Trophoblast cell (in vitro differentiated cells and primary cell): ENCODE results near the gene GPR143.

Experiments used
- DNase-seq, 2 donors: peaks; one replicate each; pipeline ENCODE4 v3.0.0-alpha.2; 2016
- H2AFZ ChIP-seq: 2 replicates; pipeline ENCODE4 v1.6.1; 2013; ENCODE audit warnings: low read length, moderate library complexity, mild to moderate bottlenecking; ENCODE audit not compliant: insufficient read depth, poor library complexity
- H2AK5ac ChIP-seq: 2 replicates; pipeline ENCODE4 v1.6.1; 2013; ENCODE audit warnings: mild to moderate bottlenecking, low read length
- H2BK120ac ChIP-seq: 2 replicates; pipeline ENCODE4 v1.6.1; 2013; ENCODE audit warnings: low read length, mild to moderate bottlenecking, moderate library complexity; ENCODE audit not compliant: insufficient read depth, poor library complexity
- H2BK12ac ChIP-seq: 2 replicates; pipeline ENCODE4 v1.6.1; 2013; ENCODE audit warnings: mild to moderate bottlenecking, low read length, moderate library complexity
- H2BK5ac ChIP-seq: 2 replicates; pipeline ENCODE4 v1.6.1; 2013; ENCODE audit warnings: low read length, low read depth, moderate library complexity, mild to moderate bottlenecking; ENCODE audit not compliant: poor library complexity
- H3K14ac ChIP-seq: 2 replicates; pipeline ENCODE4 v1.6.1; 2013; ENCODE audit warnings: mild to moderate bottlenecking, low read length
- H3K18ac ChIP-seq: 2 replicates; pipeline ENCODE4 v1.6.1; 2013; ENCODE audit warnings: mild to moderate bottlenecking, low read length
- H3K23ac ChIP-seq: 2 replicates; pipeline ENCODE4 v1.6.1; 2013; ENCODE audit warnings: low read length
- H3K27ac ChIP-seq: 2 replicates; pipeline ENCODE4 v1.5.1; 2013; ENCODE audit warnings: low read depth, mild to moderate bottlenecking, inconsistent platforms, low read length, moderate library complexity
- H3K27me3 ChIP-seq: 2 replicates; pipeline ENCODE4 v1.6.1; 2013; ENCODE audit warnings: inconsistent platforms, mild to moderate bottlenecking, low read length, moderate library complexity; ENCODE audit not compliant: insufficient read depth
- H3K36me3 ChIP-seq, 2 experiments: 1 replicate in 1 of 2; 2 replicates in 1 of 2; pipeline ENCODE4 v1.6.1; 2013; ENCODE audit warnings: low read length in 2 of 2, mild to moderate bottlenecking in 2 of 2, moderate library complexity in 1 of 2; ENCODE audit not compliant: insufficient read depth in 2 of 2, control insufficient read depth in 1 of 2
- H3K4ac ChIP-seq: 2 replicates; pipeline ENCODE4 v1.6.1; 2013; ENCODE audit warnings: low read depth, mild to moderate bottlenecking, low read length, moderate library complexity
- H3K4me1 ChIP-seq, 2 experiments: 1 replicate in 1 of 2; 2 replicates in 1 of 2; pipeline ENCODE4 v1.6.1; 2013; ENCODE audit warnings: low read length in 2 of 2, mild to moderate bottlenecking in 2 of 2, moderate library complexity in 1 of 2; ENCODE audit not compliant: insufficient read depth in 2 of 2, control insufficient read depth in 1 of 2
- H3K4me2 ChIP-seq: 2 replicates; pipeline ENCODE4 v1.6.1; 2013; ENCODE audit warnings: inconsistent platforms, mild to moderate bottlenecking, low read length, moderate library complexity
- H3K4me3 ChIP-seq: 2 replicates; pipeline ENCODE4 v1.5.1; 2013; ENCODE audit warnings: mild to moderate bottlenecking, low read depth, low read length, inconsistent platforms
- H3K79me1 ChIP-seq: one replicate; pipeline ENCODE4 v1.6.1; 2013; ENCODE audit warnings: low read length
- H3K79me2 ChIP-seq: 2 replicates; pipeline ENCODE4 v1.6.1; 2013; ENCODE audit warnings: low read length, mild to moderate bottlenecking; ENCODE audit not compliant: control insufficient read depth, insufficient read depth, poor library complexity
- H3K9ac ChIP-seq: 2 replicates; pipeline ENCODE4 v1.6.1; 2013; ENCODE audit warnings: mild to moderate bottlenecking, low read length
- H3K9me3 ChIP-seq: 2 replicates; pipeline ENCODE4 v1.6.1; 2013; ENCODE audit warnings: low read depth, mild to moderate bottlenecking, control low read depth, inconsistent platforms, low read length; ENCODE audit not compliant: insufficient read depth
- H4K12ac ChIP-seq: 2 replicates; pipeline ENCODE4 v1.6.1; 2013; ENCODE audit warnings: low read depth, mild to moderate bottlenecking, low read length, moderate library complexity
- H4K8ac ChIP-seq: 2 replicates; pipeline ENCODE4 v1.6.1; 2013; ENCODE audit warnings: low read depth, mild to moderate bottlenecking, low read length, moderate library complexity
- H4K91ac ChIP-seq: one replicate; pipeline ENCODE4 v1.6.1; 2013; ENCODE audit warnings: low read depth, mild to moderate bottlenecking, low read length, moderate library complexity
- WGBS: extraction: QIAGEN DNeasy Blood & Tissue Kit; methylation state at CpG from one replicate; pipeline ENCODE4 v1.1.7; 2013; ENCODE audit warnings: missing lambda C conversion rate; ENCODE audit not compliant: insufficient read length, insufficient coverage; ENCODE audit errors: extremely low coverage; 5-methylcytosine and 5-hydroxymethylcytosine counted together

Gene GPR143

DNA sequence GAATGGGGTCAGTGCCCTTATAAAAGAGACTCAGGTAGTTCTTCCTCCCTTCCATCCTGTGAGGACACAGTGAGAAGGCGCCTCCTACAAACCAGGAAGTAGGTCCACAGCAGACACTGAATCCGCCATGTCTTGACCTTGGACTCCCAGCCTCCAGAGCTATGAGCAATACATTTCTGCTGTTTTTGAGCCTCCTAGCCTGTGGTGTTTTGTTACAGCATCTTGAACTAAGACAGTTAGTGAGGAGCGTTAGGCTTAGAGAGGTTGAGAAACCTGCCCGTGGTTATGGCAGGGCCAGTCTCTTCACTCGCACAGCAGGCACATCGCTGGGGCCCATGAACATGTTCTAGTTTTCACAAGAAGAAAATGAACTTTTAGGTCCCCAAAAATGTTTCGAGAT, 40.3 kb upstream of the GPR143 start:
- H3K27ac ChIP-seq, result no peak overlapping the region
- no peak overlapping the region for H2BK120ac ChIP-seq
- no peak overlapping the region for H3K23ac ChIP-seq
- no peak overlapping the region for H2AFZ ChIP-seq
- no peak overlapping the region for H4K91ac ChIP-seq
- H3K79me2 ChIP-seq, result peaks cover 5% of the 10 kb centered on the region
- no peak overlapping the region for H3K14ac ChIP-seq
- no peak overlapping the region for H2BK12ac ChIP-seq
- no peak overlapping the region for H3K4ac ChIP-seq
- WGBS, result no CpG with 5 or more reads among the region's 7 CpGs
- no peak overlapping the region for H4K12ac ChIP-seq
- H3K9ac ChIP-seq, result no peak overlapping the region
- H2AK5ac ChIP-seq, result no peak overlapping the region
- peaks cover 7 to 11% of the 10 kb centered on the region in 2 experiments for H3K4me1 ChIP-seq
- H3K27me3 ChIP-seq, result no peaks in the 10 kb centered on the region
- no peak overlapping the region for H3K18ac ChIP-seq
- no peak for DNase-seq
- H3K9me3 ChIP-seq, result no peaks in the 10 kb centered on the region
- H4K8ac ChIP-seq, result no peak overlapping the region
- no peak overlapping the region for H3K4me2 ChIP-seq
- no peak overlapping the region for H3K4me3 ChIP-seq
- H2BK5ac ChIP-seq, result no peak overlapping the region
- H3K79me1 ChIP-seq, result no peaks in the 10 kb centered on the region
- peaks cover 2 to 4% of the 10 kb centered on the region in 2 experiments for H3K36me3 ChIP-seq

DNA sequence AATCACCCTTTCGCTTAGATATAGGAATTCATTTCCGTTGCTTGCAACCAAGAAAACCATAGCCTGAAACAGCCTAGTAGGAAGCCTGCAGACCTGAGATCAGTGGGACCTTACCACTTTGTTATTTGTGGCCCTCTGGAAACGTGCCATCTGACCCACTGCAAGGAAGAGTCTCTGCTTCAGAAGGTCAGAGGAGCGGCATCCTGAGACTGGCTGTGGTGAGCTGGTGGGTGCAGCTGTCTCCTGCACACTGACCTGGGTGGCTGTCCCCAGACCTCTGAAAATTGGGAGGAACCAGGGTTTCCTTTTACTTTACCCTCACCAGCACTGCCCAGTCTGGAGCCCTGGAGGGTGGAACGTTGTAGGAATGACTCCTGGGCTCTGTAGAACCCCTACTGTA, 38.8 kb upstream of the GPR143 start:
- Histone ChIP-seq H3K4ac (peak overlapping the region; percentile 83), H3K9ac (no peak overlapping the region), H3K18ac (peak overlapping the region; percentile 18), H2BK5ac (no peak overlapping the region), H3K4me1 (peaks cover 7 to 11% of the 10 kb centered on the region in 2 experiments), H4K8ac (no peak overlapping the region), H3K4me2 (no peak overlapping the region), H3K9me3 (no peaks in the 10 kb centered on the region), H4K91ac (no peak overlapping the region), H3K14ac (no peak overlapping the region), H3K4me3 (no peak overlapping the region), H3K27me3 (no peaks in the 10 kb centered on the region), H3K79me2 (peaks cover 7% of the 10 kb centered on the region), H3K27ac (no peak overlapping the region), H4K12ac (no peak overlapping the region), H3K23ac (no peak overlapping the region), H3K79me1 (no peaks in the 10 kb centered on the region), H3K36me3 (peaks cover 5 to 7% of the 10 kb centered on the region in 2 experiments), H2AFZ (no peak overlapping the region), H2BK12ac (no peak overlapping the region), H2AK5ac (no peak overlapping the region), H2BK120ac (no peak overlapping the region)
- no CpG with 5 or more reads among the region's 5 CpGs for WGBS
- no peak for DNase-seq

DNA sequence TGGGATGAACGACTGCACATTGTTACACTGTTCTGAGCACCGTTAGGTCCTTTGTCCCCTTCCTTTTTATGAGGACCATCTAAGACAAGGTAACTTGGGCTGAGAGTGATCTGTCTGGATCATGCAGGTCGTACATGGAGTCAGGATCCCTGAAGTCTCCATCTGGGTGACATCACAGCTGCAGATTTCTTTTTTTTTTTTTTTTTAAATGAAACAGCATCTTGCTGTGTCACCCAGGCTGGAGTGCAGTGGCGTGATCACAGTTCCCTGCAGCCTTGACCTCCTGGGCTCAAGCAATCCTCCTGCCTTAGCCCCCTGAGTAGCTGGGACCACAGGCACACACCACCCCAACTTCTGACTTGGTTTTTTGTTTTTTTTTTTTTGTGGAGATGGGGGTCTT, 37.1 kb upstream of the GPR143 start:
- no peak overlapping the region for H2BK5ac ChIP-seq
- DNase-seq, result no peak
- H3K4me1 ChIP-seq, result peaks cover 10 to 13% of the 10 kb centered on the region in 2 experiments
- no peak overlapping the region for H2AK5ac ChIP-seq
- H4K12ac ChIP-seq, result no peak overlapping the region
- no peak overlapping the region for H4K8ac ChIP-seq
- peak overlapping the region; percentile 62 for H3K4ac ChIP-seq
- H3K79me1 ChIP-seq, result no peaks in the 10 kb centered on the region
- no peak overlapping the region for H3K14ac ChIP-seq
- H3K23ac ChIP-seq, result no peak overlapping the region
- no peak overlapping the region for H2AFZ ChIP-seq
- H3K27me3 ChIP-seq, result no peaks in the 10 kb centered on the region
- H3K9me3 ChIP-seq, result no peaks in the 10 kb centered on the region
- no peak overlapping the region for H2BK12ac ChIP-seq
- H3K27ac ChIP-seq, result no peak overlapping the region
- no peak overlapping the region for H3K18ac ChIP-seq
- no peak overlapping the region for H4K91ac ChIP-seq
- H3K79me2 ChIP-seq, result peaks cover 7% of the 10 kb centered on the region
- no peak overlapping the region for H3K4me2 ChIP-seq
- no peak overlapping the region for H2BK120ac ChIP-seq
- H3K36me3 ChIP-seq, result peaks cover 5 to 7% of the 10 kb centered on the region in 2 experiments
- no peak overlapping the region for H3K4me3 ChIP-seq
- no peak overlapping the region for H3K9ac ChIP-seq
- no CpG with 5 or more reads among the region's 4 CpGs for WGBS

DNA sequence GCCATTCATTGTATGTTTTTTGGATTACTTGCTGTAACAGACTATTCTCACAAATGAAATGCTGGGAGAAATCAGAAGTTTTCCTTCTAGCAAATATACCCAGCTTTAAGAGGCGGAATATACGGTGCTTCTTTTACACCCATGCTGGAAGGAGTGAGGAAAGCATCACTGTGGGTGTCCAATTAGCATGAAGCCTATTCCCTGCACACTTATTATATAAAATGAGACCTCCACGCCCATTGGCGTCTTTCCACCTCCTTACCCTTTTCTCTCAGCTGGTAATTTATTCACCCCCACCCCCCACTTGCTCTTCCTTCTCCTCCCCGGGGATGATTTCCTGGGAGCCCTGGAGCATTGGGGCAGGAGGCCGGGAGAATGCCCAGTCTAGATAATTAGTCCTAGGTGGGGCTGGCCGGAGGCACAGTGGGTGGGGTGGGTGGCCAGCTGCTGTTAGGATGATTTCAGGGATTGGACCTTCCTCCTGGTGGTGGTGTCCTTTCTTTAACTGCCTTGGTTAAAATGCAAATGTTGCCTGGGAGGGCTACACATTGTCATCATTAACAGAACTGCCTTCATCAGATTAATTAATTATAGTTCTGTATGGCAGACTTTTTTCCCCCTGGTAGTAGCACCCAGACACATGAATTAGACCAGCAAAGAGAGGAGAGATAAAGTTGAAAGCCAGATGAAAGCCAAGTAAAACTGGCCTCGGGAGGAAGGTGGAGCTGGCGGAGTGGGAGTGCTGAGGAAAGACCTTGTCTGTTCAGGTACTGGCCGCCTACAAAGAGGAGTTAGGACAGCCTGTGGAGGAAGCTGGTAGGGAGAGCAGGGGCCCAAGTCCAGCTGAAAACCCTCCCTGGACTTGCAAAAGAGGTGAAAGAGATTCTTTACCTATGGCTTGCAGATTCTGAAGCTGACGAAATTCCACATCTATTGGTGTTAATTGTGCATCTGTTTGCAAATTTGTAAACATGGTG, 32.0 kb upstream of the GPR143 start:
- DNase-seq, result no peak
- no peak overlapping the region for H2AFZ ChIP-seq
- H4K12ac ChIP-seq, result no peak overlapping the region
- no peak overlapping the region for H4K8ac ChIP-seq
- no peak overlapping the region for H2BK120ac ChIP-seq
- H2BK12ac ChIP-seq, result no peak overlapping the region
- no peak overlapping the region for H4K91ac ChIP-seq
- no CpG with 5 or more reads among the region's 11 CpGs for WGBS
- H2BK5ac ChIP-seq, result no peak overlapping the region
- no peaks in the 10 kb centered on the region for H3K27me3 ChIP-seq
- H3K79me2 ChIP-seq, result peaks cover 2% of the 10 kb centered on the region
- no peaks in the 10 kb centered on the region for H3K9me3 ChIP-seq
- H3K27ac ChIP-seq, result no peak overlapping the region
- no peak overlapping the region for H3K4me3 ChIP-seq
- no peak overlapping the region for H3K9ac ChIP-seq
- H3K4me2 ChIP-seq, result no peak overlapping the region
- H3K79me1 ChIP-seq, result no peaks in the 10 kb centered on the region
- no peak overlapping the region for H3K18ac ChIP-seq
- H3K4me1 ChIP-seq, result peaks cover 3 to 9% of the 10 kb centered on the region in 2 experiments
- no peak overlapping the region for H2AK5ac ChIP-seq
- H3K36me3 ChIP-seq, result peaks cover 2 to 3% of the 10 kb centered on the region in 2 experiments
- no peak overlapping the region for H3K23ac ChIP-seq
- peak overlapping the region; percentile 64 for H3K4ac ChIP-seq
- no peak overlapping the region for H3K14ac ChIP-seq
